HL-60 (cell line): ENCODE measurements around the gene CCR3.

Experiments used
- DNase-seq, 2 experiments: peaks; one replicate each; pipeline ENCODE4 v3.0.0-alpha.2; 2010 to 2020; ENCODE audit warnings: low read depth in 1 of 2, low spot score in 1 of 2
- H3K27ac ChIP-seq: fragments of 250-450 bp; sonication (Bioruptor Pico); replicated peaks from 2 replicates; pipeline ENCODE4 v1.5.1; 2020; ENCODE audit warnings: mild to moderate bottlenecking, moderate library complexity
- H3K27me3 ChIP-seq: fragments of 250-450 bp; sonication (Bioruptor Pico); 2 replicates; pipeline ENCODE4 v1.5.1; 2021; ENCODE audit warnings: mild to moderate bottlenecking, moderate library complexity; ENCODE audit not compliant: insufficient read depth, poor library complexity, severe bottlenecking
- H3K4me3 ChIP-seq: replicated peaks from 2 replicates; pipeline ENCODE4 v1.5.1; 2011; ENCODE audit warnings: mild to moderate bottlenecking, control low read depth, low read length; ENCODE audit not compliant: insufficient read depth
- GABPA ChIP-seq: IDR thresholded peaks from 2 replicates; pipeline ENCODE4 v1.6.1; 2012; ENCODE audit warnings: low read depth
- POLR2AphosphoS5 ChIP-seq: IDR thresholded peaks from 2 replicates; pipeline ENCODE4 v1.6.1; 2012; ENCODE audit warnings: low read depth
- SPI1 ChIP-seq: IDR thresholded peaks from 2 replicates; pipeline ENCODE4 v1.6.1; 2012; ENCODE audit warnings: low read depth, mild to moderate bottlenecking, borderline replicate concordance
- TF ChIP-seq, protein P1 (sequence below): IDR thresholded peaks from one replicate; pipeline ENCODE4 v1.5.1; 2011; ENCODE audit warnings: low read length, control low read depth, inconsistent platforms; ENCODE audit not compliant: insufficient read depth
- TF ChIP-seq, protein P2 (sequence below): IDR thresholded peaks from 2 replicates; pipeline ENCODE4 v1.6.1; 2012; ENCODE audit warnings: low read depth; ENCODE audit not compliant: insufficient replicate concordance

CCR3 gene

DNA sequence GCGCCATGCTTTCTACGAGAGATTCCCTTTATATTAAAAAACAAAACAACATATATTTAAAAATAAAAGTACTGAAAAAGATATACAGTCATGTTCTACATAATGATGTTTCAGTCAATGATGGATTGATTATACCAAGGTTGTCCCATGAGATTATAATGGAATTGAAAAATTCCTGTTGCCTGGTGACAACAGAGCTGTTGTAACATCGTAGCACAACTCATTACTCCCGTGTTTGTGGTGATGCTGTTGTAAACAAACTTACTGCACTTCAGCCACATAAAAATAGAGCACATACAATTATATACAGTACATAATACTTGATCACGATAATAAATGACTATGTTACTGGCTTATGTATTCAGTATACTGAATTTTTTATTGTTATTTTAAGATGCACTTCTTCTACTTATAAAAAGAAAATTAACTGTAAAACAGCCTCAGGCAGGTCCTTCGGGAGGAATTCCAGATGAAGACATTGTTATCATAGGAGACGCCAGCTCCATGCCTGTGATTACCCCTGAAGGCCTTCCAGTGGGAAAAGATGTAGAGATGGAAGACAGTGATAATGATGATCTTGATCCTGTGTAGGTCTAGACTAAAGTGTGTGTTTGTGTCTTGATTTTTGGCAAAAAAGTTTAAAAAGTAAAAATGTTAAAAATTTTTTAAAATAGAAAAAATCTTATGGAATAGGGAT lies 45.9 kb upstream of the CCR3 start:
- Histone ChIP-seq H3K27me3 (no peaks in the 10 kb centered on the region), H3K4me3 (no peak overlapping the region), H3K27ac (no peak overlapping the region)
- DNase-seq: no peak
- TF ChIP-seq, protein P1, sequence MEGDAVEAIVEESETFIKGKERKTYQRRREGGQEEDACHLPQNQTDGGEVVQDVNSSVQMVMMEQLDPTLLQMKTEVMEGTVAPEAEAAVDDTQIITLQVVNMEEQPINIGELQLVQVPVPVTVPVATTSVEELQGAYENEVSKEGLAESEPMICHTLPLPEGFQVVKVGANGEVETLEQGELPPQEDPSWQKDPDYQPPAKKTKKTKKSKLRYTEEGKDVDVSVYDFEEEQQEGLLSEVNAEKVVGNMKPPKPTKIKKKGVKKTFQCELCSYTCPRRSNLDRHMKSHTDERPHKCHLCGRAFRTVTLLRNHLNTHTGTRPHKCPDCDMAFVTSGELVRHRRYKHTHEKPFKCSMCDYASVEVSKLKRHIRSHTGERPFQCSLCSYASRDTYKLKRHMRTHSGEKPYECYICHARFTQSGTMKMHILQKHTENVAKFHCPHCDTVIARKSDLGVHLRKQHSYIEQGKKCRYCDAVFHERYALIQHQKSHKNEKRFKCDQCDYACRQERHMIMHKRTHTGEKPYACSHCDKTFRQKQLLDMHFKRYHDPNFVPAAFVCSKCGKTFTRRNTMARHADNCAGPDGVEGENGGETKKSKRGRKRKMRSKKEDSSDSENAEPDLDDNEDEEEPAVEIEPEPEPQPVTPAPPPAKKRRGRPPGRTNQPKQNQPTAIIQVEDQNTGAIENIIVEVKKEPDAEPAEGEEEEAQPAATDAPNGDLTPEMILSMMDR: no peak
- no peak for TF ChIP-seq POLR2AphosphoS5
- TF ChIP-seq, protein P2, sequence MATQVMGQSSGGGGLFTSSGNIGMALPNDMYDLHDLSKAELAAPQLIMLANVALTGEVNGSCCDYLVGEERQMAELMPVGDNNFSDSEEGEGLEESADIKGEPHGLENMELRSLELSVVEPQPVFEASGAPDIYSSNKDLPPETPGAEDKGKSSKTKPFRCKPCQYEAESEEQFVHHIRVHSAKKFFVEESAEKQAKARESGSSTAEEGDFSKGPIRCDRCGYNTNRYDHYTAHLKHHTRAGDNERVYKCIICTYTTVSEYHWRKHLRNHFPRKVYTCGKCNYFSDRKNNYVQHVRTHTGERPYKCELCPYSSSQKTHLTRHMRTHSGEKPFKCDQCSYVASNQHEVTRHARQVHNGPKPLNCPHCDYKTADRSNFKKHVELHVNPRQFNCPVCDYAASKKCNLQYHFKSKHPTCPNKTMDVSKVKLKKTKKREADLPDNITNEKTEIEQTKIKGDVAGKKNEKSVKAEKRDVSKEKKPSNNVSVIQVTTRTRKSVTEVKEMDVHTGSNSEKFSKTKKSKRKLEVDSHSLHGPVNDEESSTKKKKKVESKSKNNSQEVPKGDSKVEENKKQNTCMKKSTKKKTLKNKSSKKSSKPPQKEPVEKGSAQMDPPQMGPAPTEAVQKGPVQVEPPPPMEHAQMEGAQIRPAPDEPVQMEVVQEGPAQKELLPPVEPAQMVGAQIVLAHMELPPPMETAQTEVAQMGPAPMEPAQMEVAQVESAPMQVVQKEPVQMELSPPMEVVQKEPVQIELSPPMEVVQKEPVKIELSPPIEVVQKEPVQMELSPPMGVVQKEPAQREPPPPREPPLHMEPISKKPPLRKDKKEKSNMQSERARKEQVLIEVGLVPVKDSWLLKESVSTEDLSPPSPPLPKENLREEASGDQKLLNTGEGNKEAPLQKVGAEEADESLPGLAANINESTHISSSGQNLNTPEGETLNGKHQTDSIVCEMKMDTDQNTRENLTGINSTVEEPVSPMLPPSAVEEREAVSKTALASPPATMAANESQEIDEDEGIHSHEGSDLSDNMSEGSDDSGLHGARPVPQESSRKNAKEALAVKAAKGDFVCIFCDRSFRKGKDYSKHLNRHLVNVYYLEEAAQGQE: no peak
- no peak for TF ChIP-seq SPI1
- TF ChIP-seq GABPA: no peak

DNA sequence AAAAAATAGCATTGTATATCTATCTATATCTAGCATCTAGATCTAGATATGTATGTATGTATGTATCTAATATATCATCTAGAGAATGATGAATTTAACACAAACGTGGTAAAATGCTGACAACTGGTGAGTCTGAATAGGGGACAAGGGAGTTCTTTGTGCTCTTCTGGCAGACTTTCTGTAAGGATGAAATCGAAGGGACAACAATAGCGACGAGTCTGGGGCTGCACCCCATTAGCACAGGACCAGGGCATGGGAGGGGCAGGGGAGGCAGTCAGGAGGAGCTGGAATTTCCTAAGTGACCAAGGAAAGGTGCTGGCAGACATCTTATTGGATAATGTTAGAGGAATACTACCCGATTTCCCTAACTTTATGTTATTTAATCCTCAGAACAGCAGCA lies 42.0 kb upstream of the CCR3 start:
- Histone ChIP-seq H3K27me3 (no peaks in the 10 kb centered on the region), H3K4me3 (no peak overlapping the region), H3K27ac (no peak overlapping the region)
- TF ChIP-seq, protein P1: no peak
- DNase-seq: no peak

DNA sequence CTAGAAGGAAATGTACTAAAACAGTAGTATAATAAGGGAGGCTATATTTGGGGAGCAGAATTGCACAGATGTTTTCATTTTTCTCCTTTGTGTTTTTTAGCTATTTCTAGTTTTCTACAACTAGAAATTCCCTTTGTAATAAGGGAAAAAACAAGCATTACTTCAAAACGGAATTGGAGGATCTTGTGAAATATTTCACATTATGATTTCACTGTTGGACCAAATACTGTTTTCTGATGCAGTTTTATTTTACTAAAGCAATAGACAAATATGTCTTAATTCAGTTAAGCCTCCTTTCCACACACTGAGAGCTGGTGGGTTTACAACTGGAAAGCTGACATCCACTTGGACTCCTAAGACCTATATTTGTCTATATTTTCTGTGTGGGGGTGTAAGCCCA lies 41.5 kb upstream of the CCR3 start:
- DNase-seq: no peak
- no peak for TF ChIP-seq GABPA
- TF ChIP-seq POLR2AphosphoS5: no peak
- TF ChIP-seq SPI1: no peak
- TF ChIP-seq, protein P1: no peak
- TF ChIP-seq, protein P2: no peak

DNA sequence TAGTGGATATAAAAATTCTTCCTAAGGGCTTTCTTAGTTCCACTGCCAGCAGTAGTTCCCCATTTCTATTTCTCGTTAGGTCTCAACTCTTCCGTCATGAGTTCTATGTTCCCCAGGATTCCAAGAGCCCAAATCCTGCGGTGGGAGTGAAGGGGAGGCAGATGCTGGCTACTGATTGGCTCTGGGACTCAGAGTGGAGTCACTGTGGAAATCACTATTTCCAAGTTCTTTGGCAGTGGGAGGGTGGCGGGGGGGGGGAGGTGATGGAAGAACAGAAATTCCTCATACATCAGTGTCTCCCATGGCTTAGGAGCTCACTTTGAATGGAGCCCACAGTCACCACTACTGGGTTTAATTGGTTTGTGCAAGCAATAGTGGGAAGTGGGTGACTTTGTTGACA lies 39.7 kb upstream of the CCR3 start:
- TF ChIP-seq GABPA (no peak), SPI1 (no peak), POLR2AphosphoS5 (no peak)
- TF ChIP-seq, protein P2: no peak
- no peak for DNase-seq
- Histone ChIP-seq H3K4me3 (no peak overlapping the region), H3K27me3 (no peaks in the 10 kb centered on the region), H3K27ac (no peak overlapping the region)

More for the DNA sequence above, 41.5 kb upstream of the CCR3 start:
- Histone ChIP-seq H3K27me3 (no peaks in the 10 kb centered on the region), H3K4me3 (no peak overlapping the region), H3K27ac (no peak overlapping the region)
